Measurements from ENCODE around the gene RPS14. TPM values are rescaled to one million over a fixed set of nuclear protein-coding genes. Genes with fewer than 3 reads are reported as not detected.

RPS14 gene
- total and polyA plus RNA-seq, 2 of the 8 experiments (the other 6 are each of a cell fraction or from before 2014, with no cell fraction given): 2,548 to 6,423 TPM

DNA sequence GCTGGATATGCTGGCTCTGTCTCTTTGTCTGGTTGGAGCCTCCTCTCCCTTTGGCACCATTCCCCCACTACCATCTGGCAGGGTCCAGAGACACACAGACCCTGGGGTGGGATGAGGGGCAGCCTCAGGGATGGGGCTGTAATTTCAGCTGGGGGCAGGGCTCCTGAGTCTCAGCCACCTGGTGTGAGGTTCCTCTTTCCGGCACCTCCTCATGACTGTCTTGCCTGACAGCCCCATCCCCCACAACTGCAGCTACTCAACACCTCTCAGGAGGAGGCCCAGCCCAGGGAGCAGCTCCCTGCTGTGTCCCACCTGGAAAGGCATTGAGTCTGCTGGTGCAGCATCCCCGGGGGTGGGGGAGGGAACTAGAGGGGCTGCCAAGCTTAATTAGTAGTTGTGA, 11.7 kb upstream of the RPS14 start:
- H3K14ac ChIP-seq (ENCODE audit: insufficient read length): no peak overlapping the region
- H3K4me3 ChIP-seq (ENCODE audit: extremely low read depth in 1 of 4, insufficient read depth in 2 of 4, low read depth in 3 of 4, low read length in 4 of 4): no peak overlapping the region
- H3K23me2 ChIP-seq (ENCODE audit: low read depth, low read length): no peaks in the 10 kb centered on the region
- no peak overlapping the region for H3K56ac ChIP-seq (replicated peaks; ENCODE audit: insufficient read length, low read depth, low read length)
- H3K27me3 ChIP-seq (replicated peaks in 1 of 4; ENCODE audit: control insufficient read depth in 3 of 4, extremely low read depth in 1 of 4, insufficient read depth in 3 of 4, low read length in 3 of 4): no peaks in the 10 kb centered on the region
- H4K8ac ChIP-seq (ENCODE audit: extremely low read depth, insufficient read depth, low read length): no peak overlapping the region; the same call in 1 of the 2 replicates
- H3K4me1 ChIP-seq (replicated peaks in 1 of 4; ENCODE audit: control insufficient read depth in 3 of 4, insufficient read depth in 4 of 4, low read length in 3 of 4): peaks cover 3 to 30% (median 15%) of the 10 kb centered on the region in 4 experiments
- H2AK5ac ChIP-seq (ENCODE audit: low read depth, low read length): no peak overlapping the region
- no peaks in the 10 kb centered on the region for H3K79me1 ChIP-seq (ENCODE audit: low read depth, low read length)
- H3K4me2 ChIP-seq (ENCODE audit: insufficient read depth in 1 of 2, low read depth in 2 of 2, low read length in 2 of 2): peak overlapping the region; percentile 16 to 31; a peak in 3 of 4 replicates
- ChIA-PET POLR2A (ENCODE audit: partially characterized antibody) (interaction anchor here (0.8 to 3.8 kb wide), 13 partner anchors 11 to 239 kb away, joined by 3 to 38 read pairs (median 5); partner anchors contain the start of gene RPS14), CTCF (ENCODE audit: partially characterized antibody) (interaction anchor here (0.6 to 13.5 kb wide), 16 partner anchors 11 to 385 kb away, joined by 3 to 209 read pairs (median 4); partner anchors contain the start of genes IRGM and RPS14)
- no peak for FAIRE-seq
- no peak for DNase-seq (ENCODE audit: low read depth in 1 of 2, low spot score in 2 of 2)
- H2AFZ ChIP-seq (ENCODE audit: low read length): peak overlapping the region; percentile 33; the same call in 1 of the 2 replicates
- H3K18ac ChIP-seq (ENCODE audit: extremely low read depth, low read length): peak overlapping the region; percentile 97
- no peaks in the 10 kb centered on the region for H3K36me3 ChIP-seq (ENCODE audit: control insufficient read depth in 2 of 4, insufficient read depth in 4 of 4, low read length in 3 of 4)
- TF ChIP-seq CREB1 (IDR thresholded peaks at IDR 0.05) (0 out of 2 replicates have a peak, but pooled peaks have one; percentile 19), TCF12 (IDR thresholded peaks at IDR 0.05; ENCODE audit: low read depth, low read length) (0 out of 2 replicates have a peak, but pooled peaks have one; percentile 48), HDAC2 (IDR thresholded peaks at IDR 0.05; ENCODE audit: borderline replicate concordance in 1 of 2, low read depth in 2 of 2, low read length in 2 of 2) (peak in 1 of 2 experiments; percentile 81; a peak in 1 of 4 replicates), POU5F1 (IDR thresholded peaks at IDR 0.05; ENCODE audit: low read depth, low read length) (no peak), ASH2L (IDR thresholded peaks at IDR 0.05; ENCODE audit: low read length) (peak; percentile 29)
- peak overlapping the region; percentile 94 for H2BK12ac ChIP-seq (ENCODE audit: low read depth, low read length)
- H4K91ac ChIP-seq (replicated peaks; ENCODE audit: insufficient read length, low read length): peak overlapping the region; percentile 59
- H2BK20ac ChIP-seq (ENCODE audit: low read length): peak overlapping the region; percentile 99; the same call in 1 of the 2 replicates
- H4K20me1 ChIP-seq (replicated peaks in 1 of 2; ENCODE audit: control insufficient read depth in 1 of 2, insufficient read depth in 2 of 2, low read length in 2 of 2): no peaks in the 10 kb centered on the region
- H3K9me3 ChIP-seq (ENCODE audit: insufficient read depth in 2 of 2, low read depth in 1 of 2, low read length in 1 of 2): no peaks in the 10 kb centered on the region
- H2BK120ac ChIP-seq (replicated peaks; ENCODE audit: low read depth, low read length): no peak overlapping the region
- 62% methylated on average over 2 of the region's 2 CpGs; no CpG with 5 or more reads in 1 of the 2 experiments for WGBS, 2 experiments (ENCODE audit: extremely low coverage in 1 of 2, insufficient coverage in 1 of 2, insufficient read length in 1 of 2, insufficient replicate concordance in 2 of 2, low coverage in 1 of 2, low lambda C conversion rate in 2 of 2, missing lambda C conversion rate in 1 of 2)
- H3K79me2 ChIP-seq (ENCODE audit: control insufficient read depth in 1 of 2, insufficient read depth in 2 of 2, low read length in 2 of 2): no peaks in the 10 kb centered on the region
- H3K23ac ChIP-seq (ENCODE audit: insufficient read length): no peak overlapping the region
- H4K5ac ChIP-seq (ENCODE audit: insufficient read length, low read depth, low read length): peak overlapping the region; percentile 34
- no peak overlapping the region for H3K9ac ChIP-seq (replicated peaks in 1 of 4; ENCODE audit: extremely low read depth in 1 of 4, low read depth in 3 of 4, low read length in 3 of 4)
- H2BK5ac ChIP-seq (ENCODE audit: low read depth, low read length): peak overlapping the region; percentile 93; the same call in 1 of the 2 replicates
- H2BK15ac ChIP-seq (ENCODE audit: low read length): no peak overlapping the region
- no peak overlapping the region for H3K27ac ChIP-seq (ENCODE audit: low read depth, low read length)
- H3K4ac ChIP-seq (replicated peaks; ENCODE audit: insufficient read length, low read depth, low read length): no peak overlapping the region
